Measurements from ENCODE around the gene NLRP12.

DNA sequence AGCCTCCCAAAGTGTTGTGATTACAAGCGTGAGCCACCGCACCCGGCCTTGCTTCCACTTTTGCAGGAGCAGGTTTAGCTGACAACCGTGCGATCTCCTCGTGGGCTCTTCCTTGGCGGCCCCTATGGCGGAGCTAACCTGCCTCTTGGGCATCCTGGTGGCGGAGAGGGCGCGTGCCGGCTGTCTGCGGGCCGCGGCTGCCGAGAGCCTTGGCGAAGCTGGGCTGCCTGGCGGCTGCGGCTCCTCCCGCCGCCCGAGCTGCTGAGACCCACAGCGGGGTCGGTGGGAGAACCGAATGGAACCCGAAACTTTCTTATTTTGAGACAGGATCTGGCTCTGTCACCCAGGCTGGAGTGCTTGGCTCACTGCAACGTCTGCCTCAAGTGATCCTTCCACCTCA, 55.7 kb downstream of the NLRP12 start:
- TF ChIP-seq SMC3 (IDR thresholded peaks at IDR 0.05; ENCODE audit: low read depth, low read length) (no peak), RAD21 (IDR thresholded peaks at IDR 0.05; ENCODE audit: low read length) (no peak), FOSL2 (IDR thresholded peaks at IDR 0.05; ENCODE audit: borderline replicate concordance, low read depth) (no peak), TEAD4 (IDR thresholded peaks at IDR 0.05; ENCODE audit: borderline replicate concordance, insufficient read depth) (no peak)
- TF ChIP-seq, protein P1, sequence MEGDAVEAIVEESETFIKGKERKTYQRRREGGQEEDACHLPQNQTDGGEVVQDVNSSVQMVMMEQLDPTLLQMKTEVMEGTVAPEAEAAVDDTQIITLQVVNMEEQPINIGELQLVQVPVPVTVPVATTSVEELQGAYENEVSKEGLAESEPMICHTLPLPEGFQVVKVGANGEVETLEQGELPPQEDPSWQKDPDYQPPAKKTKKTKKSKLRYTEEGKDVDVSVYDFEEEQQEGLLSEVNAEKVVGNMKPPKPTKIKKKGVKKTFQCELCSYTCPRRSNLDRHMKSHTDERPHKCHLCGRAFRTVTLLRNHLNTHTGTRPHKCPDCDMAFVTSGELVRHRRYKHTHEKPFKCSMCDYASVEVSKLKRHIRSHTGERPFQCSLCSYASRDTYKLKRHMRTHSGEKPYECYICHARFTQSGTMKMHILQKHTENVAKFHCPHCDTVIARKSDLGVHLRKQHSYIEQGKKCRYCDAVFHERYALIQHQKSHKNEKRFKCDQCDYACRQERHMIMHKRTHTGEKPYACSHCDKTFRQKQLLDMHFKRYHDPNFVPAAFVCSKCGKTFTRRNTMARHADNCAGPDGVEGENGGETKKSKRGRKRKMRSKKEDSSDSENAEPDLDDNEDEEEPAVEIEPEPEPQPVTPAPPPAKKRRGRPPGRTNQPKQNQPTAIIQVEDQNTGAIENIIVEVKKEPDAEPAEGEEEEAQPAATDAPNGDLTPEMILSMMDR (IDR thresholded peaks at IDR 0.05) = no peak
